Activated CD4-positive, alpha-beta T cell treated with anti-CD3 and anti-CD28 coated beads, Interleukin-2, Interleukin-4, amounts not matched to agents 100 ng/mL and 50 ng/mL, durations not matched to agents 16 hours and 8 hours (primary cell): ENCODE results near the gene HARBI1.

Source experiments
- DNase-seq: peaks from one replicate; pipeline ENCODE4 v3.0.0-alpha.2; 2020; ENCODE audit warnings: low spot score

The HARBI1 gene

GRCh38 chr11:46617134-46617971 lies at the start of gene HARBI1, which contains the start of gene ATG13:
Gene HARBI1 (minus strand): TSS chr11:46617227. CDS start chr11:46616237, 990 bp downstream.
Gene ATG13 (plus strand): TSS chr11:46617553. CDS start chr11:46644292, 26,739 bp downstream.
- DNase-seq: peak; percentile 93

GRCh38 chr11:46666516-46666915 lies 49.5 kb upstream of the HARBI1 start:
- no peak for DNase-seq

GRCh38 chr11:46665356-46665755 lies 48.3 kb upstream of the HARBI1 start:
- DNase-seq: no peak

DNA sequence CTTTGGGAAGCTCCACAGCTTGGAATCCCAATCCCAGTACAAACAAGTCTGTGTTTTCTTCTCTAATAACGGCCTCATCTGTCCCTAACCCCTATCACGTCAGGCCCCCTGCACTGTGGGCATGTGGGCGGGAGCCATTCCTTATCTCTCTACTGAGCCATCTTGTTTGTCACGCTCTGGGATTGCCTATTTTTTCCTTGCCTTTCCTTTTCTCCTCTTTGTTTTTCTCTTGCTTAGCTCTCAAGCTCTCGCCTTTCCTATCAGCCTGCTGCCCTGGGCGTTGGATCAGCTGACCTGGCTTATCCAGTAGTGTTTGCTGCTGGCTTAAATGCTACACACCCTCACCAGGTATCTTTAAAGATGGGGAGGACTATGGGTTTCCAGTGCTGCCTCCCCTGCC lies 47.6 kb upstream of the HARBI1 start:
- no peak for DNase-seq

- no peak for DNase-seq
These were observed 46.4 kb upstream of the HARBI1 start for GRCh38 chr11:46663277-46663940.

DNA sequence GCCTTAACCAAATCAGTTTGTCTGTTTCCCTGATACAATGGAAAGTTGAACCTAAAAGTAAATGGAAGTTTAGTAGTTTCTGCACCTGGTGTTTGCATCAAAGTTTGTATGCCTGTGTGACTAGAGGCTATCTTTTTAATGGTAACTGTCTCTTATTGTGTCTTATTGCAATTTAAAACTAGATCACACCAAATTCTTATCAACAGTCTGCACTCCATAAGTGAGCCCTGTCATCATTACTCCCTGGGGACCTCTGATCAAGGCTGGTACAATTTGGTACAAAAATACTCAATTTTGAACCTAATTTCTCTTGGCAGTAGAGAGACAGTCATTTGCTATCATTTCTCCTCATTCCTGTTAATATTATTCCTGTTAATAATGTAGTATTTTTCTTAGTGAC lies 45.3 kb upstream of the HARBI1 start:
- DNase-seq: no peak

DNA sequence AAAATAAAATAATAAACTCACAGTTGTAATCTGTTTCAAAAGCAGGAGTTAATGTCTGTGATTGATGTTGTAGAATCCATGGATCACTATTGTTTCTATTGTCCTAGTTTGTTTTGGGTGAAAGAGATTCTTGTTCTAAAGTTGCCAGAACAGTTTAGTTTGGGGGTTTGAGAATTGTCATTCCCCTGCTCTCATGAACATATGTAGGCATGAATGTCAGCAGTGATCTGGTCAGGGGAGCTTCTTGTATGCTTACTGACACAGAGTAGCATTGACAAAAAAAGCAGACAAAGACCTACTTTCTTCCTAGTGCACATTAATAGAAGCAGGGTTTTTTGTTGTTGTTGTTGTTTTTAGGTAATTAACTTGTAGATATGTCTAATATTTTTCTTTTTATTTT lies 44.8 kb upstream of the HARBI1 start:
- no peak for DNase-seq

GRCh38 chr11:46659908-46660307 lies 42.9 kb upstream of the HARBI1 start:
- DNase-seq: no peak

GRCh38 chr11:46658259-46658658 lies 41.2 kb upstream of the HARBI1 start:
- no peak for DNase-seq

GRCh38 chr11:46657186-46657585 lies 40.2 kb upstream of the HARBI1 start:
- no peak for DNase-seq

GRCh38 chr11:46655631-46656030 lies 38.6 kb upstream of the HARBI1 start:
- no peak for DNase-seq

- no peak for DNase-seq
These were observed 32.2 kb upstream of the HARBI1 start for GRCh38 chr11:46649180-46649738.

DNA sequence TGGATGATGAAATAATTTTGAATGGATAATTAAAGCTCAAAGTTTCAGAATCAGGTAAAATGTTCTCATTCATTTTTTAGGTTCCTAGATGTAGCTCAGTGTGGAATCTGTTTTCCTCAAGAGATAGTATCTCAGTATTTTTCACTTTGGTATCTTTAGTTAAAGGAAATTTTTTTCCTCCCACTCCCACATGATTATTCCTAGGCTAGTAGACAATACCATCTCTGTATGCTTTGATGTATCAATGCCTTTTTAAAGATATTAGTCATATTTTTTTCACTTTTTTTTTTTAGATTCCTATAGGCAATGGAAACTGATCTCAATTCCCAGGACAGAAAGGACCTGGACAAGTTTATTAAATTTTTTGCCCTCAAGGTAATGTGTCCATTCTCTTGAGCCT lies 27.0 kb upstream of the HARBI1 start:
- no peak for DNase-seq

- no peak for DNase-seq
These were observed 26.5 kb upstream of the HARBI1 start for GRCh38 chr11:46643531-46643930.

GRCh38 chr11:46642627-46643335 lies 25.8 kb upstream of the HARBI1 start:
- DNase-seq: no peak

GRCh38 chr11:46641639-46642038 lies 24.6 kb upstream of the HARBI1 start:
- no peak for DNase-seq

GRCh38 chr11:46640036-46640788 lies 23.2 kb upstream of the HARBI1 start:
- no peak for DNase-seq

GRCh38 chr11:46639197-46639839 lies 22.3 kb upstream of the HARBI1 start:
- DNase-seq: no peak

GRCh38 chr11:46637546-46637945 lies 20.5 kb upstream of the HARBI1 start:
- DNase-seq: no peak

DNA sequence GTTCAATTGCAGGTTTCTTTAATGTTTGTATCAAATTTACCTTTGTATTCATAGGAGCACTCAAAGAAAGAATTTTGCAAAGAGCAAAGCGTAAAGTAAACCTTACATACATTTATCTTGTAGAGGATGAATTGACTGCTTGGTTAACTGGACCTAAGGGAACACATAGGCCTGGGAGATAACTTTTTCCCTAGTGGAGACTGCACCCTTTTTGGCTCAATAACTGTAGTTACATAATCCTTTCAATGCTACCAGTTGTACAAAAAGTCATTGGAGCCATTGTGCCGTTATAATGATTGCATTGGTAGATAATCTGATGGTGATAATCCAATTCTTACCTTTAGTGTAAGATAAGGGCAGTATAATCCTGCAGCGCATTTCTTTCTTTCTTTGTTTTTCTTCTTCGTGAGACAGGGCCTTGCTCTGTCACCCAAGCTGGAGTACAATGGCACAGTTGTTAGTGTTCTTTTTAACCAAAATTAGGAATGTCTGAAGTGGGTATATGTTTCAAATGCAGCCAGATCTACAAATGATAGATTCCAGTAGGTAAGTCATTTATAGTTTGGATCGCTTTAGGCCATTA lies 18.6 kb upstream of the HARBI1 start:
- no peak for DNase-seq
